Loucy (cell line): ENCODE measurements around the gene PCIF1.

Experiments used
- CTCF ChIP-seq: fragments of 200-600 bp; sonication (generic); conservative IDR thresholded peaks from 2 replicates; pipeline ENCODE4 v1.5.1; 2014; ENCODE audit warnings: mild to moderate bottlenecking, antibody characterized with exemption, low read length
- EZH2phosphoT487 ChIP-seq: fragments of 200-600 bp; IDR thresholded peaks from 2 replicates; pipeline ENCODE4 v1.6.1; 2018; ENCODE audit warnings: antibody characterized with exemption, mild to moderate bottlenecking, moderate library complexity, borderline replicate concordance

- no peak for TF ChIP-seq CTCF
- TF ChIP-seq EZH2phosphoT487: no peak
These were observed 58.9 kb downstream of the PCIF1 start for GRCh38 chr20:45993197-45993951.
